K562 (cell line): ENCODE results near the gene TMPRSS7. TPM values are rescaled to one million over a fixed set of nuclear protein-coding genes. Genes with fewer than 3 reads are reported as not detected.

ENCODE experiments used
- ATF1 ChIP-seq, 2 experiments: fragments of 450-650 bp in 1 of 2; IDR thresholded peaks; 2 replicates each; pipeline ENCODE4 v1.6.1; 2016; ENCODE audit warnings: missing compliant biosample characterization in 1 of 2, missing genetic modification characterization in 1 of 2
- ATF2 ChIP-seq: sonication (generic); formaldehyde crosslinking; IDR thresholded peaks from 2 replicates; pipeline ENCODE4 v1.8.1; 2022; ENCODE audit warnings: missing genetic modification reagents
- ATF7 ChIP-seq: fragments of 450-650 bp; IDR thresholded peaks from 2 replicates; pipeline ENCODE4 v1.7.1; 2014; ENCODE audit warnings: mild to moderate bottlenecking, moderate library complexity
- BCOR ChIP-seq: fragments of 450-650 bp; IDR thresholded peaks from 2 replicates; pipeline ENCODE4 v1.6.1; 2016
- CCNT2 ChIP-seq: IDR thresholded peaks from 2 replicates; pipeline ENCODE4 v1.6.1; 2011; ENCODE audit warnings: borderline replicate concordance, low read depth, mild to moderate bottlenecking, moderate library complexity, mixed read lengths, low read length; ENCODE audit not compliant: insufficient read length; ENCODE audit errors: extremely low read depth
- FOXJ2 ChIP-seq: fragments of 200-800 bp; sonication (Bioruptor generic); IDR thresholded peaks from 2 replicates; pipeline ENCODE4 v1.6.1; 2016; ENCODE audit warnings: missing genetic modification characterization, missing compliant biosample characterization
- GABPB2 ChIP-seq: fragments of 250-450 bp; sonication (Bioruptor Pico); conservative IDR thresholded peaks from 2 replicates; pipeline ENCODE4 v1.5.1; 2021; ENCODE audit warnings: mild to moderate bottlenecking
- HDAC8 ChIP-seq: fragments of 450-650 bp; IDR thresholded peaks from 2 replicates; pipeline ENCODE4 v1.6.1; 2016; ENCODE audit warnings: mild to moderate bottlenecking, missing genetic modification characterization, moderate library complexity, missing compliant biosample characterization
- MAX ChIP-seq: sonication (generic); formaldehyde crosslinking; IDR thresholded peaks from 2 replicates; pipeline ENCODE4 v1.9.0; 2022; ENCODE audit warnings: mild to moderate bottlenecking, missing genetic modification reagents
- MAZ ChIP-seq, 2 experiments: fragments of 450-650 bp in 1 of 2; sonication (generic) in 1 of 2; formaldehyde crosslinking; IDR thresholded peaks in 1 of 2; conservative IDR thresholded peaks in 1 of 2; 2 replicates each; pipeline versions ENCODE4 v1.4.0 to v1.5.0; 2020; ENCODE audit warnings: mild to moderate bottlenecking in 1 of 2, missing genetic modification reagents in 1 of 2
- MLLT1 ChIP-seq, 2 experiments: fragments of 450-650 bp; IDR thresholded peaks; 2 replicates each; pipeline ENCODE4 v1.6.1; 2016
- MTA3 ChIP-seq: fragments of 450-650 bp; formaldehyde crosslinking; IDR thresholded peaks from 2 replicates; pipeline ENCODE4 v1.6.1; 2017; ENCODE audit warnings: mild to moderate bottlenecking, borderline replicate concordance
- PATZ1 ChIP-seq: fragments of 250-450 bp; sonication (Bioruptor Pico); IDR thresholded peaks from 2 replicates; pipeline ENCODE4 v1.5.0; 2020; ENCODE audit warnings: mild to moderate bottlenecking, borderline replicate concordance
- SIRT6 ChIP-seq: IDR thresholded peaks from one replicate; pipeline ENCODE4 v1.6.1; 2012; ENCODE audit warnings: low read depth, mild to moderate bottlenecking, control low read depth, inconsistent platforms, low read length, moderate library complexity
- SMAD4 ChIP-seq: fragments of 250-450 bp; sonication (Bioruptor Pico); conservative IDR thresholded peaks from 2 replicates; pipeline ENCODE4 v1.8.0; 2021; ENCODE audit warnings: inconsistent platforms, mild to moderate bottlenecking, moderate library complexity
- SPI1 ChIP-seq: IDR thresholded peaks from 2 replicates; pipeline ENCODE4 v1.6.1; 2011; ENCODE audit warnings: low read depth, low read length, control low read depth, borderline replicate concordance
- SRSF3 ChIP-seq: fragments of 200-400 bp; formaldehyde crosslinking; IDR thresholded peaks from 2 replicates; pipeline ENCODE4 v1.6.1; 2016; ENCODE audit warnings: mild to moderate bottlenecking, low read length, moderate library complexity; ENCODE audit not compliant: insufficient read depth
- ZBTB9 ChIP-seq: fragments of 450-650 bp; formaldehyde crosslinking; IDR thresholded peaks from 2 replicates; pipeline ENCODE4 v1.4.0; 2020; ENCODE audit warnings: mild to moderate bottlenecking, moderate library complexity
- ZC3H4 ChIP-seq: sonication (generic); formaldehyde crosslinking; IDR thresholded peaks from 2 replicates; pipeline ENCODE4 v1.9.0; 2021; ENCODE audit warnings: missing genetic modification reagents, borderline replicate concordance
- ZC3H8 ChIP-seq: fragments of 450-650 bp; IDR thresholded peaks from 2 replicates; pipeline ENCODE4 v1.6.1; 2017
- ZKSCAN1 ChIP-seq: fragments of 150-350 bp; IDR thresholded peaks from 2 replicates; pipeline ENCODE4 v1.6.1; 2016; ENCODE audit warnings: low read depth, low read length
- polyA plus RNA-seq, 8 experiments: library from polyadenylated mRNA; depleted of rRNA in 4 of 8; stranded (reverse) in 5 of 8; unstranded in 3 of 8; fragments of >200 nt; fragmentation: Nextera tagmentation in 2 of 8; fragmentation: Illumina TruSeq in 1 of 8; extraction: Ambion mirVana in 2 of 8; extraction: Trizol in 1 of 8; gene quantifications; 2 replicates each; pipeline versions ENCODE4 v1.2.1 to v1.2.3, GENCODE V29; 2011 to 2014; ENCODE audit warnings: inconsistent platforms in 1 of 8, missing spikeins in 1 of 8
- total RNA-seq, 7 experiments: library from RNA; depleted of rRNA in 6 of 7; stranded (reverse); fragments of >200 nt in 6 of 7; fragmentation: Illumina TruSeq in 2 of 7; extraction: Trizol in 2 of 7; gene quantifications; 2 replicates each; pipeline versions ENCODE4 v1.2.1 to v1.2.3, GENCODE V29; 2011 to 2021; ENCODE audit warnings: low replicate concordance in 1 of 7

The TMPRSS7 gene
- total and polyA plus RNA-seq, 9 of the 15 experiments (the other 6 are each of a cell fraction or from before 2014, with no cell fraction given) = not detected

GRCh38 chr3:112086076-112086854 lies 51.7 kb downstream of the TMPRSS7 start, which contains the start of gene C3orf52 (continued):
- TF ChIP-seq ZBTB9 (no peak), ATF2 (CRISPR knock-in tag) (no peak), ATF7 (peak; percentile 31; the same call in 1 of the 2 replicates), MAX (CRISPR knock-in tag) (peak; percentile 78), SMAD4 (CRISPR knock-in tag) (peak; percentile 72), MAZ (CRISPR knock-in tag; conservative IDR thresholded peaks at IDR 0.05 in 1 of 2, IDR thresholded peaks at IDR 0.05 in 1 of 2) (peak; percentile 38 to 54; a peak in 3 of 4 replicates), ZKSCAN1 (no peak), GABPB2 (CRISPR knock-in tag) (no peak), SPI1 (no peak), CCNT2 (peak; percentile 25), FOXJ2 (tag) (no peak), ATF1 (CRISPR knock-in tag; IDR thresholded peaks at IDR 0.05) (no peak), ATF1 (tag; IDR thresholded peaks at IDR 0.05) (0 out of 2 replicates have a peak, but pooled peaks have one; percentile 30), PATZ1 (no peak), ZC3H8 (no peak), SIRT6 (no peak), MTA3 (peak; percentile 49; the same call in 1 of the 2 replicates), HDAC8 (tag) (no peak), BCOR (peak; percentile 31; the same call in 1 of the 2 replicates), ZC3H4 (no peak), MLLT1 (IDR thresholded peaks at IDR 0.05) (no peak), SRSF3 (no peak)
